ENCODE measurements around the gene PPP4R4.
"Not testable (repeated sequence)": the region's sequence is repeated elsewhere in the genome, so short reads cannot be mapped to it uniquely, and the experiment has no call there.

The PPP4R4 gene

DNA sequence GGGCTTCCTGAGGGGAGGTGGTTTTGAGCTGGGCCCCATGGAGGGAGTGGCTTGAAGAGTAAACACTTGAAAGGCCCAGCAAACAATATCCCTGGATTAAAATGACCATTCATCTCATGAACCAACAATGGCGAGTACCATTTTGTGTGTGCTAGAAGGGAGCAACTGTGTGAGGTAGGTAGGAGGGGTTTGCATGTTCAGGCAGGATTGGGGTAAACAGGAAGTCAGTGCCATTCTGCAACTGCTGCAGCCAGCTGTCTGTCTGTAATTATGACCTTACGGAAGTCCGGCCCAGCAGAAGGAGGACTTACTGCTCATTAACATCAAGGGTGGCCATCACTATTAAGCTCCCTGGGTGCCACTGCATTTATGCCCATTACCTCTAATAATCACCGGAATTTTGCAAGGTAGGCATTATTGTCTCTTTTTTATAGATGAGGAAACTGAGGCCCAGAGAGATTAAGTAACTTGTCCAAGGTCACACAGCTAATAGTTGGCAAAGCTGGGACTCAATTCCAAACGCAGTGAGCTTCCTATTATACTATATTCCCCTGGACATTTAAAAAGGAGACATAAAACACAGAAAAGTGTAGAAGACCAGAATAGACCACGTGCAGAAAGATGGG is 28.1 kb upstream of the PPP4R4 start:
- TF ChIP-seq SUZ12 (IDR thresholded peaks at IDR 0.05; ENCODE audit: extremely low read depth, insufficient read depth, insufficient read length) (no peak), YY1 (IDR thresholded peaks at IDR 0.05; ENCODE audit: insufficient read depth, insufficient read length) (no peak), ZNF274 (IDR thresholded peaks at IDR 0.05; ENCODE audit: low read depth, low read length) (no peak)
- H3K9me3 ChIP-seq (ENCODE audit: insufficient read depth, low read length) = no peaks in the 10 kb centered on the region
- no peaks in the 10 kb centered on the region for H3K36me3 ChIP-seq (ENCODE audit: insufficient read depth, insufficient read length, low read length)
- H3K4me1 ChIP-seq (ENCODE audit: insufficient read depth, insufficient read length) = peaks cover 2% of the 10 kb centered on the region
- no peak overlapping the region for H3K9ac ChIP-seq (ENCODE audit: insufficient read length, low read depth)
- no peak overlapping the region for H3K4me3 ChIP-seq (ENCODE audit: insufficient read length, low read depth)
- H3K27me3 ChIP-seq (ENCODE audit: insufficient read depth, insufficient read length) = no peaks in the 10 kb centered on the region
- DNase-seq (ENCODE audit: low read depth, low spot score) = no peak

DNA sequence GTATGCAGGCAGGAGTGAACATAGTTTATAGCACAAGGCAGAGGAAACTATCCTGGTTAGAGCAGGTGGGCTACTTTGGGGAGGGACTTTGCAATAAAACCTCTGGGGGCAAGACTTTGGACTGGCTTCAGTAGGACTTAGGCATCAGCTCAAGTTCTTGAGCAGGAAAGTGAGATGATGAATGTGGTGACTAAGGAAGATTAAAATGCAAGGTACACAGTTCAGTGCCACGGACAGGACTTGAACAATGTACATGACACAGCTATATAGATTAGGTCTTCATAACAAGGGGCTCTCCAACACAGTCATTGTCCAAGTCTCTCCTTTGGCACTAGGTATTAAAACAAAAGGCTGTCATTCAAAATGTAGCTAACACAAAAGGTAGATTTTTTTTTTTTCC is 21.4 kb upstream of the PPP4R4 start:
- Histone ChIP-seq H3K4me1 (ENCODE audit: insufficient read depth, insufficient read length) (no peaks in the 10 kb centered on the region), H3K9me3 (ENCODE audit: insufficient read depth, low read length) (peaks cover 9% of the 10 kb centered on the region; the same call in 1 of the 2 replicates), H3K4me3 (ENCODE audit: insufficient read length, low read depth) (no peak overlapping the region), H3K9ac (ENCODE audit: insufficient read length, low read depth) (no peak overlapping the region), H3K36me3 (ENCODE audit: insufficient read depth, insufficient read length, low read length) (no peaks in the 10 kb centered on the region), H3K27me3 (ENCODE audit: insufficient read depth, insufficient read length) (no peaks in the 10 kb centered on the region)
- TF ChIP-seq ZNF274 (IDR thresholded peaks at IDR 0.05; ENCODE audit: low read depth, low read length) (no peak), YY1 (IDR thresholded peaks at IDR 0.05; ENCODE audit: insufficient read depth, insufficient read length) (no peak), SUZ12 (IDR thresholded peaks at IDR 0.05; ENCODE audit: extremely low read depth, insufficient read depth, insufficient read length) (no peak)
- no peak for DNase-seq (ENCODE audit: low read depth, low spot score)

DNA sequence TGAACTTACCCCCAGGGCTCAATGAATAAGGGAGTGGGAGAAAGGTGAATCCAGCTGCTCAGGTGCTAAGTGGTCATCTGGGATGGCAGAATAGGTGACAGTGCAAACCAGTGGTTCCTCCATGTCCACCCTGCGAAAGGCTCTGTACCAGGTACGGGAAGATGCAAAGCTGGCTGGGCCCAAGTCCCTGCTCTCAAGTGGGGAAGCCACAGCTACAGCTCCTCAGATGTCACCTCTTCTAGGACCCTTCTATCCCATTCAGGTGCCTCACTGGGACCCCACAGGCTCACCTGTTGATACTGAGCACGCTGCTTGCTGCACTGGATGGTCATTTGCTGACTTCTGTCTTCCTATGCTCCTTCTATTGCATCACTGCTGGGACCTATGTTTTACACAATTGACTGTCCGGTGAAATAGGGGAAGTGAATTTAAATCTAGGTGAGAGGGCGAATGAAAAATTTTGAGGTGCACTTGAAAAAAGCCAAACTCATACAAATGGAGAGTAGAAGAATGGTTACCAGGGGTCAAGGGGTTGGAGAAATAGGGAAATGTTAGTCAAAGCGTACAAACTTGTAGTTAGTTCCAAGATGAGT is 20.3 kb upstream of the PPP4R4 start:
- no peak for DNase-seq (ENCODE audit: low read depth, low spot score)
- H3K36me3 ChIP-seq (ENCODE audit: insufficient read depth, insufficient read length, low read length) = no peaks in the 10 kb centered on the region
- no peaks in the 10 kb centered on the region for H3K4me1 ChIP-seq (ENCODE audit: insufficient read depth, insufficient read length)
- H3K4me3 ChIP-seq (ENCODE audit: insufficient read length, low read depth) = no peak overlapping the region
- TF ChIP-seq ZNF274 (IDR thresholded peaks at IDR 0.05; ENCODE audit: low read depth, low read length) = no peak
- no peak for TF ChIP-seq YY1 (IDR thresholded peaks at IDR 0.05; ENCODE audit: insufficient read depth, insufficient read length)
- TF ChIP-seq SUZ12 (IDR thresholded peaks at IDR 0.05; ENCODE audit: extremely low read depth, insufficient read depth, insufficient read length) = no peak
- peaks cover 9% of the 10 kb centered on the region; the same call in 1 of the 2 replicates for H3K9me3 ChIP-seq (ENCODE audit: insufficient read depth, low read length)
- no peaks in the 10 kb centered on the region for H3K27me3 ChIP-seq (ENCODE audit: insufficient read depth, insufficient read length)
- H3K9ac ChIP-seq (ENCODE audit: insufficient read length, low read depth) = no peak overlapping the region

DNA sequence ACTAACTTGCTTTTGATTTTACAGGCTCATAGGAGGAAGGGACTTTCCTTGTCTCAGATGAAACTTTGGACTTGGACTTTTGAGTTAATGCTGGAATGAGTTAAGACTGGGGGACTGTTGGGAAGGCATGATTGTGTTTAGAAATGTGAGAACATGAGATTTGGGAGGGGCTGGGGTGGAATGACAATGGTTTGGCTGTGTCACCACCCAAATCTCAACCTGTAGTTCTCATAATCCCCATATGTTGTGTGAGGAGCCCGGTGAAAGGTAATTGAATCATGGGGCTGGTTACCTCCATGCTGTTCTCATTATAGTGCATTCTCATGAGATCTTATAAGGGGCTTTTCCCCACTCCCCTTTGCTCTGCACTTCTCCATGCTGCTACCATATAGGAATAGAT is 18.0 kb upstream of the PPP4R4 start:
- not testable (repeated sequence) for H3K4me1 ChIP-seq (ENCODE audit: insufficient read depth, insufficient read length); H3K9ac ChIP-seq (ENCODE audit: insufficient read length, low read depth); H3K4me3 ChIP-seq (ENCODE audit: insufficient read length, low read depth); H3K9me3 ChIP-seq (ENCODE audit: insufficient read depth, low read length); DNase-seq (ENCODE audit: low read depth, low spot score); H3K27me3 ChIP-seq (ENCODE audit: insufficient read depth, insufficient read length); H3K36me3 ChIP-seq (ENCODE audit: insufficient read depth, insufficient read length, low read length)

DNA sequence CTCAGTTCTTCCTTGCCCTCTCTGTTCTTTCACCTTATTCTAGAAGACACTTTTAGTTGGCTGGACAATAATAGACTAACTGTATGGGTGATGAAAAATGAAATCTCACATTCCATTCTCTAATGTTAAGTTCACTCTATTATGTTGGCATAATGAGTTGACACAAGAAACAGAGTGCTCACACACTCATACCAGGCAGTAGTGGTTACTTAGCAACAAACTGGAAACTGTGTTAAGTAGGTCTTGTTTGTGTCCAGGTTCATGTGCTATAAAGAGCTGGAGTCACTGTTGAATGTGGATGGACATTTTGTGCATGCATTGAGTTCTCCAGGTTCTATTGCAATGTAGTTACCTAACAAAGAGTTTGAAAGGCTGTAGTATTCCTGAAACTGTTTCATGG is 16.9 kb upstream of the PPP4R4 start:
- no peak for DNase-seq (ENCODE audit: low read depth, low spot score)
- Histone ChIP-seq H3K9ac (ENCODE audit: insufficient read length, low read depth) (no peak overlapping the region), H3K4me1 (ENCODE audit: insufficient read depth, insufficient read length) (no peaks in the 10 kb centered on the region), H3K27me3 (ENCODE audit: insufficient read depth, insufficient read length) (no peaks in the 10 kb centered on the region), H3K4me3 (ENCODE audit: insufficient read length, low read depth) (no peak overlapping the region), H3K36me3 (ENCODE audit: insufficient read depth, insufficient read length, low read length) (no peaks in the 10 kb centered on the region), H3K9me3 (ENCODE audit: insufficient read depth, low read length) (peaks cover 9% of the 10 kb centered on the region; the same call in 1 of the 2 replicates)
- TF ChIP-seq ZNF274 (IDR thresholded peaks at IDR 0.05; ENCODE audit: low read depth, low read length) (no peak), SUZ12 (IDR thresholded peaks at IDR 0.05; ENCODE audit: extremely low read depth, insufficient read depth, insufficient read length) (no peak), YY1 (IDR thresholded peaks at IDR 0.05; ENCODE audit: insufficient read depth, insufficient read length) (no peak)

DNA sequence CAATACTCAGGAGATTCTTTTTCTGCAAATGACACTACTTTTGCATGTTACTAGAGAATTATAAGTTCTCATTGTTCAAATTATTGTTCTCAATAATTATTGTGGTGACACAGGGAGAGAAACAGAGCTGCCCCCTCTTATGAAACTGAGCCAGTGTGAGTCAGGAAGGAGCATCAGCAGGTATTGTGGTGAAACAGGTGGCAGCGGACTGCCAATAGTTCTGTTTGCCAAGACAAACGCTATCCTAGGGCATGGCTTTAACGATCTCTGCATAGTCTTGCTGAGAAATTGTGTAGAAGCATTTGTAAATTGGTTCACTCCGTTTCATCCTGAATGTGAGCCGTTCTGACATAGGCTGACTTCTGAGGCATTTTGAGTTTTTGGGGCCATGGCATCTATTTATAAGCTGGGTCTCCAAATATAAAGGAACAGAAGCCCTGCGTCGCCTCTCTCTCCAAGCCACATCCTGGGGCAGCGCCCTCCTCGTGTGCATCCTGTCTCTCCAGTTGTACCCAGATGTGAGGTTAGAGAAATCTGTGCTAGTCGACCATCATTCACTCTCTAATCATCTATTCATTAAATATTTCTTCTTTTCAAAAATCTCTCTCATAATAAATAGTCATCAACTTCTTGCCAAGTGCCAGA is 15.8 kb upstream of the PPP4R4 start:
- TF ChIP-seq YY1 (IDR thresholded peaks at IDR 0.05; ENCODE audit: insufficient read depth, insufficient read length) (no peak), SUZ12 (IDR thresholded peaks at IDR 0.05; ENCODE audit: extremely low read depth, insufficient read depth, insufficient read length) (no peak), ZNF274 (IDR thresholded peaks at IDR 0.05; ENCODE audit: low read depth, low read length) (no peak)
- H3K4me1 ChIP-seq (ENCODE audit: insufficient read depth, insufficient read length) = no peaks in the 10 kb centered on the region
- no peaks in the 10 kb centered on the region for H3K27me3 ChIP-seq (ENCODE audit: insufficient read depth, insufficient read length)
- H3K4me3 ChIP-seq (ENCODE audit: insufficient read length, low read depth) = no peak overlapping the region
- H3K9ac ChIP-seq (ENCODE audit: insufficient read length, low read depth) = no peak overlapping the region
- peaks cover 9% of the 10 kb centered on the region; the same call in 1 of the 2 replicates for H3K9me3 ChIP-seq (ENCODE audit: insufficient read depth, low read length)
- DNase-seq (ENCODE audit: low read depth, low spot score) = no peak
- no peaks in the 10 kb centered on the region for H3K36me3 ChIP-seq (ENCODE audit: insufficient read depth, insufficient read length, low read length)

DNA sequence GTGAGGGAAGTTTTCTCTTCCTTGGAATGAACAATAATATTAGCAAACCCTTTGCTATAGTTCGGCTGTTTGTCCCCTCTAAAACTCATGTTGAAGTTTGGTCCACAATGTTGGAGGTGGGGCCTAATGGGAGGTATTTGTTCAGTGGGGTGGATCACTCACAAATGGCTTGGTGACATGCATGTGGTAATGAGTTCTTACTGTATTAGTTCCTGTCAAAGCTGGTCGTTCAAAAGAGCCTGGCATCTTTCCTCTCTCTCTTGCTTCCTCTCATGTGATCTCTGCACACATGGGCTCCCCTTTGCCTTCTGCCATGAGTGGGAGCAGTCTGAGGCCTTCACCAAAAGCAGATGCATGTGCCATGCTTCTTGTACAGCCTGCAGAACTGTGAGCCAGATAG is 13.1 kb upstream of the PPP4R4 start:
- Histone ChIP-seq H3K4me3 (ENCODE audit: insufficient read length, low read depth) (no peak overlapping the region), H3K27me3 (ENCODE audit: insufficient read depth, insufficient read length) (peaks cover 12% of the 10 kb centered on the region), H3K9me3 (ENCODE audit: insufficient read depth, low read length) (no peaks in the 10 kb centered on the region), H3K9ac (ENCODE audit: insufficient read length, low read depth) (no peak overlapping the region), H3K4me1 (ENCODE audit: insufficient read depth, insufficient read length) (peaks cover 10% of the 10 kb centered on the region), H3K36me3 (ENCODE audit: insufficient read depth, insufficient read length, low read length) (no peaks in the 10 kb centered on the region)
- TF ChIP-seq SUZ12 (IDR thresholded peaks at IDR 0.05; ENCODE audit: extremely low read depth, insufficient read depth, insufficient read length) (no peak), YY1 (IDR thresholded peaks at IDR 0.05; ENCODE audit: insufficient read depth, insufficient read length) (no peak), ZNF274 (IDR thresholded peaks at IDR 0.05; ENCODE audit: low read depth, low read length) (no peak)
- no peak for DNase-seq (ENCODE audit: low read depth, low spot score)
